ENCODE data around the gene CST8.

Gene CST8

DNA sequence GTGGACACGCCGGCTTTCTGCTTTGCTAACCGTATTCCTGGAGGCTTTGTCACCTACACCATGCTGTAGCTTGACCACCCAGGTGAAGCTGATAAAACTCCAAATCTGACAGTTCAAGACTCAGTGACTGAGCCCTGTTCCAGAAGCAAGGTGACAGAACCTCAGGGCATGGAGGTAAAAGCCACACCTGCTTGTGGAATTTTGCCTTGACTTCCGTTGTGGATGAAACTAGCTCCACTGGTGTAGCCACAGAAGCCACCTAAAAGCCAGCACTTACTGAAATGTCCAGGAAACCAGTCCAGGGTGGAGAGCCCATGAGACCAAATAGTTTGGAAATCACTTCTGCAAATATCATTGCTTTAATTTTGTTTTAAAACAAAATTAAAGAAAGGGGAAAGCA is 11.0 kb downstream of the CST8 start:
- Histone ChIP-seq H3K79me1 (ENCODE audit: low read depth, low read length) (no peaks in the 10 kb centered on the region), H3K4me2 (ENCODE audit: insufficient read depth, low read length, poor library complexity, severe bottlenecking) (no peak overlapping the region), H2BK120ac (ENCODE audit: low read depth, low read length) (no peak overlapping the region), H2BK12ac (ENCODE audit: low read length) (no peak overlapping the region), H3K9ac (ENCODE audit: low read depth, low read length, poor library complexity) (no peak overlapping the region), H3K27ac (replicated peaks; ENCODE audit: low read length) (no peak overlapping the region), H3K27me3 (ENCODE audit: control insufficient read depth in 3 of 3, insufficient read depth in 3 of 3, low read depth in 1 of 3, low read length in 3 of 3) (peaks cover 0 to 34% (median 0%) of the 10 kb centered on the region in 3 experiments), H2AFZ (ENCODE audit: low read length) (no peak overlapping the region), H2AK5ac (ENCODE audit: low read depth, low read length) (no peak overlapping the region), H3K14ac (ENCODE audit: low read length) (no peak overlapping the region), H3K4me3 (ENCODE audit: low read length in 2 of 2) (no peak overlapping the region), H4K8ac (ENCODE audit: low read depth, low read length) (no peak overlapping the region), H3K23ac (ENCODE audit: low read depth, low read length, poor library complexity) (no peak overlapping the region), H2BK15ac (ENCODE audit: low read length) (no peak overlapping the region), H3K36me3 (replicated peaks in 1 of 2; ENCODE audit: control insufficient read depth in 2 of 2, insufficient read depth in 2 of 2, low read length in 2 of 2) (no peaks in the 10 kb centered on the region), H3K9me3 (replicated peaks in 1 of 2; ENCODE audit: control insufficient read depth in 2 of 2, insufficient read depth in 1 of 2, low read depth in 1 of 2, low read length in 2 of 2) (no peaks in the 10 kb centered on the region), H4K91ac (ENCODE audit: low read depth, low read length, poor library complexity) (no peak overlapping the region), H3K4ac (ENCODE audit: low read length) (no peak overlapping the region), H3K18ac (ENCODE audit: low read length) (no peak overlapping the region), H2BK5ac (ENCODE audit: low read length) (no peak overlapping the region), H3K4me1 (ENCODE audit: control insufficient read depth in 2 of 2, insufficient read depth in 1 of 2, low read depth in 1 of 2, low read length in 2 of 2) (peaks cover 0 to 9% of the 10 kb centered on the region in 2 donors)
- DNase-seq (ENCODE audit: low spot score) = no peak
- no CpG with 5 or more reads among the region's 4 CpGs for WGBS, 2 donors (ENCODE audit: extremely low coverage in 2 of 2, insufficient read length in 2 of 2, insufficient replicate concordance in 1 of 2)

- Histone ChIP-seq H3K27ac (replicated peaks; ENCODE audit: low read length) (no peak overlapping the region), H3K9me3 (replicated peaks in 1 of 2; ENCODE audit: control insufficient read depth in 2 of 2, insufficient read depth in 1 of 2, low read depth in 1 of 2, low read length in 2 of 2) (no peaks in the 10 kb centered on the region), H2BK15ac (ENCODE audit: low read length) (no peak overlapping the region), H3K27me3 (ENCODE audit: control insufficient read depth in 3 of 3, insufficient read depth in 3 of 3, low read depth in 1 of 3, low read length in 3 of 3) (peaks cover 0 to 24% (median 0%) of the 10 kb centered on the region in 3 experiments), H3K23ac (ENCODE audit: low read depth, low read length, poor library complexity) (no peak overlapping the region), H3K79me1 (ENCODE audit: low read depth, low read length) (no peaks in the 10 kb centered on the region), H3K4me2 (ENCODE audit: insufficient read depth, low read length, poor library complexity, severe bottlenecking) (no peak overlapping the region), H4K8ac (ENCODE audit: low read depth, low read length) (peak overlapping the region; percentile 6), H3K14ac (ENCODE audit: low read length) (no peak overlapping the region), H2AK5ac (ENCODE audit: low read depth, low read length) (no peak overlapping the region), H3K4me1 (ENCODE audit: control insufficient read depth in 2 of 2, insufficient read depth in 1 of 2, low read depth in 1 of 2, low read length in 2 of 2) (peaks cover 6 to 13% of the 10 kb centered on the region in 2 donors), H2BK5ac (ENCODE audit: low read length) (no peak overlapping the region), H3K36me3 (replicated peaks in 1 of 2; ENCODE audit: control insufficient read depth in 2 of 2, insufficient read depth in 2 of 2, low read length in 2 of 2) (no peaks in the 10 kb centered on the region), H3K4me3 (ENCODE audit: low read length in 2 of 2) (no peak overlapping the region), H2BK120ac (ENCODE audit: low read depth, low read length) (no peak overlapping the region), H3K4ac (ENCODE audit: low read length) (no peak overlapping the region), H3K9ac (ENCODE audit: low read depth, low read length, poor library complexity) (no peak overlapping the region), H4K91ac (ENCODE audit: low read depth, low read length, poor library complexity) (no peak overlapping the region), H2BK12ac (ENCODE audit: low read length) (no peak overlapping the region), H3K18ac (ENCODE audit: low read length) (no peak overlapping the region), H2AFZ (ENCODE audit: low read length) (no peak overlapping the region)
- DNase-seq (ENCODE audit: low spot score) = no peak
- no CpG with 5 or more reads among the region's 14 CpGs for WGBS, 2 donors (ENCODE audit: extremely low coverage in 2 of 2, insufficient read length in 2 of 2, insufficient replicate concordance in 1 of 2)
Observed at GRCh38 chr20:23503649-23504048, 12.7 kb downstream of the CST8 start.

- H2BK5ac ChIP-seq (ENCODE audit: low read length) = no peak overlapping the region
- no peak overlapping the region for H3K23ac ChIP-seq (ENCODE audit: low read depth, low read length, poor library complexity)
- H4K8ac ChIP-seq (ENCODE audit: low read depth, low read length) = no peak overlapping the region
- H4K91ac ChIP-seq (ENCODE audit: low read depth, low read length, poor library complexity) = no peak overlapping the region
- no peak overlapping the region for H3K9ac ChIP-seq (ENCODE audit: low read depth, low read length, poor library complexity)
- H3K14ac ChIP-seq (ENCODE audit: low read length) = no peak overlapping the region
- H2BK120ac ChIP-seq (ENCODE audit: low read depth, low read length) = no peak overlapping the region
- no peaks in the 10 kb centered on the region for H3K36me3 ChIP-seq (replicated peaks in 1 of 2; ENCODE audit: control insufficient read depth in 2 of 2, insufficient read depth in 2 of 2, low read length in 2 of 2)
- H2BK12ac ChIP-seq (ENCODE audit: low read length) = no peak overlapping the region
- H2AFZ ChIP-seq (ENCODE audit: low read length) = no peak overlapping the region
- no peak overlapping the region for H3K4me2 ChIP-seq (ENCODE audit: insufficient read depth, low read length, poor library complexity, severe bottlenecking)
- H3K4me3 ChIP-seq (ENCODE audit: low read length in 2 of 2) = no peak overlapping the region
- H3K9me3 ChIP-seq (replicated peaks in 1 of 2; ENCODE audit: control insufficient read depth in 2 of 2, insufficient read depth in 1 of 2, low read depth in 1 of 2, low read length in 2 of 2) = no peaks in the 10 kb centered on the region
- no CpG with 5 or more reads among the region's 6 CpGs for WGBS, 2 donors (ENCODE audit: extremely low coverage in 2 of 2, insufficient read length in 2 of 2, insufficient replicate concordance in 1 of 2)
- no peak overlapping the region for H3K27ac ChIP-seq (replicated peaks; ENCODE audit: low read length)
- DNase-seq (ENCODE audit: low spot score) = no peak
- H2BK15ac ChIP-seq (ENCODE audit: low read length) = no peak overlapping the region
- H3K4me1 ChIP-seq (ENCODE audit: control insufficient read depth in 2 of 2, insufficient read depth in 1 of 2, low read depth in 1 of 2, low read length in 2 of 2) = peaks cover 17 to 19% of the 10 kb centered on the region in 2 donors
- H3K4ac ChIP-seq (ENCODE audit: low read length) = no peak overlapping the region
- no peak overlapping the region for H2AK5ac ChIP-seq (ENCODE audit: low read depth, low read length)
- no peaks in the 10 kb centered on the region for H3K79me1 ChIP-seq (ENCODE audit: low read depth, low read length)
- H3K27me3 ChIP-seq (ENCODE audit: control insufficient read depth in 3 of 3, insufficient read depth in 3 of 3, low read depth in 1 of 3, low read length in 3 of 3) = peaks cover 0 to 24% (median 0%) of the 10 kb centered on the region in 3 experiments
- no peak overlapping the region for H3K18ac ChIP-seq (ENCODE audit: low read length)
Observed at GRCh38 chr20:23507346-23507745, 16.4 kb downstream of the CST8 start.

- H3K4me1 ChIP-seq (ENCODE audit: control insufficient read depth in 2 of 2, insufficient read depth in 1 of 2, low read depth in 1 of 2, low read length in 2 of 2) = peaks cover 17 to 19% of the 10 kb centered on the region in 2 donors
- no peaks in the 10 kb centered on the region for H3K36me3 ChIP-seq (replicated peaks in 1 of 2; ENCODE audit: control insufficient read depth in 2 of 2, insufficient read depth in 2 of 2, low read length in 2 of 2)
- no peak overlapping the region for H3K4ac ChIP-seq (ENCODE audit: low read length)
- no peak overlapping the region for H2BK120ac ChIP-seq (ENCODE audit: low read depth, low read length)
- no peak for DNase-seq (ENCODE audit: low spot score)
- WGBS, 2 donors (ENCODE audit: extremely low coverage in 2 of 2, insufficient read length in 2 of 2, insufficient replicate concordance in 1 of 2) = no CpG with 5 or more reads among the region's 8 CpGs
- H4K8ac ChIP-seq (ENCODE audit: low read depth, low read length) = peak overlapping the region; percentile 20
- H3K79me1 ChIP-seq (ENCODE audit: low read depth, low read length) = no peaks in the 10 kb centered on the region
- H3K9me3 ChIP-seq (replicated peaks in 1 of 2; ENCODE audit: control insufficient read depth in 2 of 2, insufficient read depth in 1 of 2, low read depth in 1 of 2, low read length in 2 of 2) = no peaks in the 10 kb centered on the region
- H3K4me2 ChIP-seq (ENCODE audit: insufficient read depth, low read length, poor library complexity, severe bottlenecking) = no peak overlapping the region
- H2BK5ac ChIP-seq (ENCODE audit: low read length) = peak overlapping the region; percentile 62
- H3K4me3 ChIP-seq (ENCODE audit: low read length in 2 of 2) = no peak overlapping the region
- peak overlapping the region; percentile 9 for H3K27ac ChIP-seq (replicated peaks; ENCODE audit: low read length)
- H4K91ac ChIP-seq (ENCODE audit: low read depth, low read length, poor library complexity) = no peak overlapping the region
- H2BK12ac ChIP-seq (ENCODE audit: low read length) = no peak overlapping the region
- no peak overlapping the region for H3K14ac ChIP-seq (ENCODE audit: low read length)
- peaks cover 0 to 25% (median 0%) of the 10 kb centered on the region in 3 experiments for H3K27me3 ChIP-seq (ENCODE audit: control insufficient read depth in 3 of 3, insufficient read depth in 3 of 3, low read depth in 1 of 3, low read length in 3 of 3)
- H3K23ac ChIP-seq (ENCODE audit: low read depth, low read length, poor library complexity) = no peak overlapping the region
- no peak overlapping the region for H3K9ac ChIP-seq (ENCODE audit: low read depth, low read length, poor library complexity)
- peak overlapping the region; percentile 47 for H2BK15ac ChIP-seq (ENCODE audit: low read length)
- peak overlapping the region; percentile 75 for H2AFZ ChIP-seq (ENCODE audit: low read length)
- peak overlapping the region; percentile 23 for H2AK5ac ChIP-seq (ENCODE audit: low read depth, low read length)
- H3K18ac ChIP-seq (ENCODE audit: low read length) = peak overlapping the region; percentile 76
Observed at GRCh38 chr20:23508449-23509229, 17.7 kb downstream of the CST8 start.

Data from neuronal stem cell (in vitro differentiated cells).